ENCODE measurements around the gene CFAP100. TPM values are rescaled to one million over a fixed set of nuclear protein-coding genes. Genes with fewer than 3 reads are reported as not detected.

The CFAP100 gene
- total and polyA plus RNA-seq, 10 of the 15 experiments (the other 5 are each of a cell fraction or from before 2014, with no cell fraction given): 0.04 to 0.27 TPM; not detected in 8

GRCh38 chr3:126380011-126380768, 14.5 kb upstream of the CFAP100 start:
- in situ Hi-C loops (cut with MboI): loop anchor here (25.0 kb wide), 1 partner anchor 93 kb away; no protein-coding TSS in a partner anchor
- no peak for FAIRE-seq
- WGBS (ENCODE audit: insufficient coverage, insufficient replicate concordance, low lambda C conversion rate, missing lambda C conversion rate): 20% methylated on average over 17 of the region's 17 CpGs

GRCh38 chr3:126381966-126382365, 12.7 kb upstream of the CFAP100 start:
- POLR2A ChIA-PET: no interaction called here
- H2AFZ ChIP-seq (ENCODE audit: control insufficient read depth, low read depth, low read length): no peak overlapping the region
- in situ Hi-C loops (cut with MboI) (loop anchor here (25.0 kb wide), 1 partner anchor 95 kb away; no protein-coding TSS in a partner anchor), intact Hi-C loops (cut with micrococcal nuclease; ENCODE audit: unreplicated experiment) (no loop called here)
- H3K27ac ChIP-seq (ENCODE audit: control insufficient read depth, insufficient read depth): no peak overlapping the region
- H4K20me1 ChIP-seq (ENCODE audit: control insufficient read depth, insufficient read depth): no peaks in the 10 kb centered on the region
- ATAC-seq (no peak), DNase-seq (ENCODE audit: low read depth, low spot score) (no peak), FAIRE-seq (no peak)
- H3K4me1 ChIP-seq (ENCODE audit: control insufficient read depth, insufficient read depth, low read length): no peaks in the 10 kb centered on the region
- H3K36me3 ChIP-seq (ENCODE audit: control insufficient read depth in 2 of 2, insufficient read depth in 2 of 2, low read length in 1 of 2): no peaks in the 10 kb centered on the region
- SMC1A ChIA-PET (ENCODE audit: uncharacterized antibody, unreplicated experiment): interaction anchor here (0.6 kb wide), 1 partner anchor 182 kb away, joined by 3 read pairs; no protein-coding TSS in a partner anchor
- H3K9ac ChIP-seq (ENCODE audit: control insufficient read depth, insufficient read depth, low read length): no peak overlapping the region
- H3K4me3 ChIP-seq: no peak overlapping the region
- CTCF ChIA-PET: no interaction called here
- no peaks in the 10 kb centered on the region for H3K79me2 ChIP-seq (ENCODE audit: control insufficient read depth, insufficient read depth, low read length)
- WGBS (ENCODE audit: insufficient coverage, insufficient replicate concordance, low lambda C conversion rate, missing lambda C conversion rate): 32% methylated on average over 2 of the region's 2 CpGs
- H3K27me3 ChIP-seq (replicated peaks in 1 of 2; ENCODE audit: control insufficient read depth in 2 of 2, insufficient read depth in 2 of 2, low read length in 1 of 2): peaks cover 0 to 2% of the 10 kb centered on the region in 2 experiments; a peak in 2 of 4 replicates
- RAD21 ChIA-PET (ENCODE audit: unreplicated experiment): no interaction called here
- no peak overlapping the region for H3K4me2 ChIP-seq (ENCODE audit: control insufficient read depth, insufficient read depth)
- H3K9me3 ChIP-seq (replicated peaks; ENCODE audit: control insufficient read depth, insufficient read depth, low read length): no peaks in the 10 kb centered on the region
- no TSS peak for BruUV-seq (replicated peaks)
- TF ChIP-seq RB1 (IDR thresholded peaks at IDR 0.05; ENCODE audit: borderline replicate concordance): no peak
- TF ChIP-seq HDGF (IDR thresholded peaks at IDR 0.05): no peak
- no peak for TF ChIP-seq ZNF592 (IDR thresholded peaks at IDR 0.05)
- no peak for TF ChIP-seq NR2C1 (IDR thresholded peaks at IDR 0.05)
- no peak for TF ChIP-seq CEBPZ (IDR thresholded peaks at IDR 0.05; ENCODE audit: low read depth, low read length)
- no peak for TF ChIP-seq RUNX3 (IDR thresholded peaks at IDR 0.05; ENCODE audit: low read length)

More at GRCh38 chr3:126380011-126380768, 14.5 kb upstream of the CFAP100 start:
- RAD21 ChIA-PET (ENCODE audit: unreplicated experiment): interaction anchor here (1.1 kb wide), 1 partner anchor 91 kb away, joined by 3 read pairs; no protein-coding TSS in a partner anchor
- CTCF ChIA-PET: no interaction called here
- no peak overlapping the region for H3K4me3 ChIP-seq
- no peak for TF ChIP-seq PAX8 (IDR thresholded peaks at IDR 0.05)
- TF ChIP-seq TCF12 (IDR thresholded peaks at IDR 0.05; ENCODE audit: low read depth, low read length): no peak
- TF ChIP-seq ZNF217 (IDR thresholded peaks at IDR 0.05): no peak
- TF ChIP-seq RAD21 (IDR thresholded peaks at IDR 0.05; ENCODE audit: insufficient read depth, low read depth, low read length): no peak
- no peak for TF ChIP-seq EP300 (IDR thresholded peaks at IDR 0.05; ENCODE audit: borderline replicate concordance in 1 of 2, control insufficient read depth in 1 of 2, low read depth in 2 of 2, low read length in 2 of 2)
- no peak for TF ChIP-seq BRCA1 (IDR thresholded peaks at IDR 0.05; ENCODE audit: low read depth, low read length)
- H3K4me1 ChIP-seq (ENCODE audit: control insufficient read depth, insufficient read depth, low read length): no peaks in the 10 kb centered on the region
- no peak for DNase-seq (ENCODE audit: low read depth, low spot score)
- peaks cover 0 to 2% of the 10 kb centered on the region in 2 experiments; a peak in 3 of 4 replicates for H3K27me3 ChIP-seq (replicated peaks in 1 of 2; ENCODE audit: control insufficient read depth in 2 of 2, insufficient read depth in 2 of 2, low read length in 1 of 2)
- H3K79me2 ChIP-seq (ENCODE audit: control insufficient read depth, insufficient read depth, low read length): no peaks in the 10 kb centered on the region
- no peak overlapping the region for H3K4me2 ChIP-seq (ENCODE audit: control insufficient read depth, insufficient read depth)
- POLR2A ChIA-PET: no interaction called here
- H4K20me1 ChIP-seq (ENCODE audit: control insufficient read depth, insufficient read depth): no peaks in the 10 kb centered on the region
- BruUV-seq (replicated peaks): no TSS peak
- H2AFZ ChIP-seq (ENCODE audit: control insufficient read depth, low read depth, low read length): no peak overlapping the region
- no peaks in the 10 kb centered on the region for H3K9me3 ChIP-seq (replicated peaks; ENCODE audit: control insufficient read depth, insufficient read depth, low read length)
- intact Hi-C loops (cut with micrococcal nuclease; ENCODE audit: unreplicated experiment): no loop called here
- ATAC-seq: no peak
- H3K9ac ChIP-seq (ENCODE audit: control insufficient read depth, insufficient read depth, low read length): no peak overlapping the region
- H3K36me3 ChIP-seq (ENCODE audit: control insufficient read depth in 2 of 2, insufficient read depth in 2 of 2, low read length in 1 of 2): no peaks in the 10 kb centered on the region
- H3K27ac ChIP-seq (ENCODE audit: control insufficient read depth, insufficient read depth): no peak overlapping the region
- SMC1A ChIA-PET (ENCODE audit: uncharacterized antibody, unreplicated experiment): no interaction called here

Data from GM12878 (cell line).